ENCODE results near the gene CDH13.

CDH13 gene

GRCh38 chr16:82935766-82936165, 309.0 kb downstream of the CDH13 start:
- Histone ChIP-seq H3K9ac (no peak overlapping the region), H3K4me3 (no peak overlapping the region), H3K4me2 (peak overlapping the region in 5 of 11 experiments; percentile 5 to 44 (median 16); a peak in 5 of 22 replicates), H3K36me3 (peaks cover 0 to 6% (median 0%) of the 10 kb centered on the region in 11 experiments; a peak in 5 of 22 replicates), H3K27me3 (0 out of 22 replicates have a peak, but pooled peaks cover 0 to 3% (median 0%) of the 10 kb centered on the region in 11 experiments), H3K4me1 (peaks cover 8 to 22% (median 18%) of the 10 kb centered on the region in 10 experiments; a peak in 17 of 20 replicates), H3K27ac (no peak overlapping the region; a peak in 1 of 22 replicates), H3K9me3 (replicated peaks in 1 of 11) (peaks cover 40 to 52% (median 47%) of the 10 kb centered on the region in 11 experiments), H4K20me1 (no peaks in the 10 kb centered on the region)
- TF ChIP-seq Cebpa-rat (IDR thresholded peaks at IDR 0.05) = no peak

- H3K27ac ChIP-seq = no peak overlapping the region
- H3K4me1 ChIP-seq = peaks cover 13 to 29% (median 18%) of the 10 kb centered on the region in 10 experiments; a peak in 17 of 20 replicates
- peaks cover 0 to 3% (median 0%) of the 10 kb centered on the region in 11 experiments; a peak in 1 of 22 replicates for H3K27me3 ChIP-seq
Measured at GRCh38 chr16:82936941-82937551, 310.3 kb downstream of the CDH13 start.

GRCh38 chr16:82937926-82938520, 311.3 kb downstream of the CDH13 start:
- peaks cover 0 to 6% (median 0%) of the 10 kb centered on the region in 11 experiments; a peak in 5 of 22 replicates for H3K36me3 ChIP-seq
- H3K4me2 ChIP-seq = no peak overlapping the region
- peaks cover 26 to 38% (median 35%) of the 10 kb centered on the region in 11 experiments for H3K9me3 ChIP-seq (replicated peaks in 1 of 11)
- no peak overlapping the region for H3K27ac ChIP-seq
- H3K27me3 ChIP-seq = peaks cover 0 to 3% (median 0%) of the 10 kb centered on the region in 11 experiments; a peak in 1 of 22 replicates
- no peak overlapping the region for H3K4me3 ChIP-seq
- TF ChIP-seq Cebpa-rat (IDR thresholded peaks at IDR 0.05) = no peak
- H4K20me1 ChIP-seq = no peaks in the 10 kb centered on the region
- peaks cover 13 to 29% (median 18%) of the 10 kb centered on the region in 10 experiments; a peak in 17 of 20 replicates for H3K4me1 ChIP-seq
- H3K9ac ChIP-seq = no peak overlapping the region

More at GRCh38 chr16:82936941-82937551, 310.3 kb downstream of the CDH13 start:
- Histone ChIP-seq H4K20me1 (no peaks in the 10 kb centered on the region), H3K9me3 (replicated peaks in 1 of 11) (peaks cover 36 to 48% (median 44%) of the 10 kb centered on the region in 11 experiments), H3K36me3 (peaks cover 0 to 6% (median 0%) of the 10 kb centered on the region in 11 experiments; a peak in 5 of 22 replicates), H3K4me2 (peak overlapping the region; percentile 16 to 64 (median 44); a peak in 21 of 22 replicates), H3K4me3 (no peak overlapping the region), H3K9ac (no peak overlapping the region)
- TF ChIP-seq Cebpa-rat (IDR thresholded peaks at IDR 0.05) = no peak

- Histone ChIP-seq H3K27ac (no peak overlapping the region), H3K9me3 (replicated peaks in 1 of 11) (peaks cover 0 to 8% (median 0%) of the 10 kb centered on the region in 11 experiments; a peak in 2 of 22 replicates), H3K4me3 (no peak overlapping the region), H3K27me3 (peaks cover 0 to 3% (median 0%) of the 10 kb centered on the region in 11 experiments; a peak in 1 of 22 replicates), H3K36me3 (no peaks in the 10 kb centered on the region), H3K4me1 (peaks cover 16 to 48% (median 23%) of the 10 kb centered on the region in 10 experiments), H4K20me1 (no peaks in the 10 kb centered on the region), H3K9ac (no peak overlapping the region), H3K4me2 (peak overlapping the region in 3 of 11 experiments; percentile 1 to 8 (median 8); a peak in 2 of 22 replicates)
- no peak for TF ChIP-seq Cebpa-rat (IDR thresholded peaks at IDR 0.05)
Measured at GRCh38 chr16:82943371-82943770, 316.6 kb downstream of the CDH13 start.

- Histone ChIP-seq H3K27me3 (no peaks in the 10 kb centered on the region; a peak in 1 of 22 replicates), H3K9ac (no peak overlapping the region), H4K20me1 (no peaks in the 10 kb centered on the region), H3K27ac (peak overlapping the region in 5 of 11 experiments; percentile 19 to 67 (median 64); a peak in 9 of 22 replicates), H3K4me1 (peaks cover 16 to 48% (median 23%) of the 10 kb centered on the region in 10 experiments), H3K4me2 (peak overlapping the region; percentile 34 to 76 (median 63)), H3K4me3 (peak overlapping the region in 2 of 10 experiments; percentile 0 to 4; a peak in 1 of 20 replicates), H3K36me3 (no peaks in the 10 kb centered on the region), H3K9me3 (replicated peaks in 1 of 11) (peaks cover 0 to 16% (median 0%) of the 10 kb centered on the region in 11 experiments; a peak in 6 of 22 replicates)
- TF ChIP-seq Cebpa-rat (IDR thresholded peaks at IDR 0.05) = no peak
Measured at GRCh38 chr16:82945420-82946101, 318.8 kb downstream of the CDH13 start.

GRCh38 chr16:82947698-82948097, 320.9 kb downstream of the CDH13 start:
- Histone ChIP-seq H3K27ac (no peak overlapping the region), H4K20me1 (no peaks in the 10 kb centered on the region; a peak in 1 of 22 replicates), H3K36me3 (no peaks in the 10 kb centered on the region), H3K4me1 (peaks cover 11 to 39% (median 20%) of the 10 kb centered on the region in 10 experiments), H3K4me3 (no peak overlapping the region), H3K27me3 (peaks cover 0 to 2% (median 0%) of the 10 kb centered on the region in 11 experiments; a peak in 1 of 22 replicates), H3K9ac (no peak overlapping the region), H3K9me3 (replicated peaks in 1 of 11) (peaks cover 0 to 33% (median 3%) of the 10 kb centered on the region in 11 experiments; a peak in 7 of 22 replicates), H3K4me2 (no peak overlapping the region)
- TF ChIP-seq Cebpa-rat (IDR thresholded peaks at IDR 0.05) = no peak

GRCh38 chr16:82949016-82949415, 322.2 kb downstream of the CDH13 start:
- no peaks in the 10 kb centered on the region for H3K36me3 ChIP-seq
- peaks cover 0 to 31% (median 3%) of the 10 kb centered on the region in 11 experiments; a peak in 6 of 22 replicates for H3K9me3 ChIP-seq (replicated peaks in 1 of 11)
- H3K9ac ChIP-seq = no peak overlapping the region
- H4K20me1 ChIP-seq = no peaks in the 10 kb centered on the region; a peak in 1 of 22 replicates
- H3K27ac ChIP-seq = no peak overlapping the region
- H3K4me1 ChIP-seq = peaks cover 11 to 31% (median 20%) of the 10 kb centered on the region in 10 experiments
- TF ChIP-seq Cebpa-rat (IDR thresholded peaks at IDR 0.05) = no peak
- no peak overlapping the region for H3K4me3 ChIP-seq
- peaks cover 0 to 4% (median 0%) of the 10 kb centered on the region in 11 experiments; a peak in 1 of 22 replicates for H3K27me3 ChIP-seq
- H3K4me2 ChIP-seq = no peak overlapping the region

- no peak overlapping the region for H3K4me3 ChIP-seq
- no peaks in the 10 kb centered on the region; a peak in 1 of 20 replicates for H3K4me1 ChIP-seq
- no peak overlapping the region for H3K27ac ChIP-seq
- no peaks in the 10 kb centered on the region; a peak in 1 of 22 replicates for H4K20me1 ChIP-seq
- H3K4me2 ChIP-seq = no peak overlapping the region
- peaks cover 0 to 4% (median 0%) of the 10 kb centered on the region in 11 experiments; a peak in 2 of 22 replicates for H3K27me3 ChIP-seq
- TF ChIP-seq Cebpa-rat (IDR thresholded peaks at IDR 0.05) = no peak
- no peak overlapping the region for H3K9ac ChIP-seq
- no peaks in the 10 kb centered on the region for H3K36me3 ChIP-seq
- H3K9me3 ChIP-seq (replicated peaks in 1 of 11) = peaks cover 0 to 25% (median 0%) of the 10 kb centered on the region in 11 experiments; a peak in 5 of 22 replicates
Measured at GRCh38 chr16:82953517-82953916, 326.7 kb downstream of the CDH13 start.

All from BLaER1 treated with 17β-estradiol and CSF1 and Interleukin-3, amounts not matched to agents 10 nM and 100 nM (cell line).